Lower leg skin (tissue), 3 donors: ENCODE data around the gene MGA.

Experiments
- CTCF ChIP-seq, 3 donors: fragments of 450-650 bp; IDR thresholded peaks; one replicate each; pipeline ENCODE4 v1.5.1; 2016; ENCODE audit warnings: antibody characterized with exemption in 3 of 3, mild to moderate bottlenecking in 3 of 3, moderate library complexity in 2 of 3
- POLR2A ChIP-seq, 2 donors: fragments of 450-650 bp; IDR thresholded peaks; one replicate each; pipeline ENCODE4 v1.6.1; 2016 to 2017; ENCODE audit warnings: antibody characterized with exemption in 2 of 2, mild to moderate bottlenecking in 1 of 2, moderate library complexity in 1 of 2

GRCh38 chr15:41795996-41796856, 136.0 kb downstream of the MGA start:
- no peak for TF ChIP-seq CTCF (IDR thresholded peaks at IDR 0.05)
- no peak for TF ChIP-seq POLR2A (IDR thresholded peaks at IDR 0.05)
